Measurements from ENCODE around the gene TSNAX.

The TSNAX gene

GRCh38 chr1:231600458-231600976 lies 72.0 kb downstream of the TSNAX start:
- in situ Hi-C loops (cut with HindIII; ENCODE audit: low sequenced_read_pairs): no loop called here

- in situ Hi-C loops (cut with HindIII; ENCODE audit: low sequenced_read_pairs): no loop called here
Observed at GRCh38 chr1:231601824-231602672, 73.6 kb downstream of the TSNAX start.

DNA sequence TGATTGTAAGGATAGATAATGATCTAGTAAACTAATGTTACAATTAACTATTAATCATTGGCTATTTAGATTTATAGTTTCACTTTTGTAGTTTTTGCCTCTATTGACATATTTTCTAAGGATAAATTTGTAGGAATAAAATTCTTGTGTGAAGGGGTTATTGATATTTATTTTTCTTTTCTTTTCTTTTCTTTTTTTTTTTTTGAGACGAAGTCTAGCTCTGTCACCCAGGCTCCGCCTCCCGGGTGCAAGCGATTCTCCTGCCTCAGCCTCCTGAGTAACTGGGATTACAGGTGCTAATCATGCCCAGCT lies 74.2 kb downstream of the TSNAX start:
- in situ Hi-C loops (cut with HindIII; ENCODE audit: low sequenced_read_pairs): no loop called here

DNA sequence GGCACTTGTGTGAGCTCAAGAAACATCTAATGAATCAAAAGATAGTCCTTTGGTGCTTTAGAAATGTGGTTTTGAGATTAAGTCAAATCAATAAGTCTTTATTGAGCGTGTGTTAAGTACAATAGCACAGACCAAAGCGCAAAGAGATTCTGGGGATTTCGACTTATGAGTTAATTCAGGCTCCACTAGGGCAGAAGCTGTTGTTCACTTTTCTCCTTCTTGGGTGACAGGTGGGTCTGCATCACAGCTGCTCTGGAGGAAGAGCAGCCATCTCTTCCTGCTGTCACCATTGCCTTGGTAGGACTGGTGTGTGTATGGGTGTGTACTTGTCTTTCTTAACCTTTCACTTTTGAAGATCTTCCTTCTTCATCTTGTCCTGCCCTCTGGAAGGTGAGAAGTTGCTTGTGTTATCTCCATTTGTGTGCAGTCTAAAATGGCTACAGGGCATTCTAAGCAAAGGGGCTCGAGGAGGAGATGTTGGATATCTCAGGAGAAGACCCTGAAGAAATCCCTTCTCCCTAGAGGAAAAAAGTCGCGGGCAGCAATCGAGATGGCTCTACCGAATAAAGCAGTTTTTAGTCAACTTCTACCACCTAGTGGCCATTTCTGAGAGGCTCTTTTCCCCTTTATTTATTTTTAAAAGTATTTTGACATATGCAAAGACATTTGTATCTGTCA lies 75.3 kb downstream of the TSNAX start:
- in situ Hi-C loops (cut with HindIII; ENCODE audit: low sequenced_read_pairs): no loop called here

- in situ Hi-C loops (cut with HindIII; ENCODE audit: low sequenced_read_pairs): no loop called here
Observed at GRCh38 chr1:231604276-231604621, 75.8 kb downstream of the TSNAX start.

DNA sequence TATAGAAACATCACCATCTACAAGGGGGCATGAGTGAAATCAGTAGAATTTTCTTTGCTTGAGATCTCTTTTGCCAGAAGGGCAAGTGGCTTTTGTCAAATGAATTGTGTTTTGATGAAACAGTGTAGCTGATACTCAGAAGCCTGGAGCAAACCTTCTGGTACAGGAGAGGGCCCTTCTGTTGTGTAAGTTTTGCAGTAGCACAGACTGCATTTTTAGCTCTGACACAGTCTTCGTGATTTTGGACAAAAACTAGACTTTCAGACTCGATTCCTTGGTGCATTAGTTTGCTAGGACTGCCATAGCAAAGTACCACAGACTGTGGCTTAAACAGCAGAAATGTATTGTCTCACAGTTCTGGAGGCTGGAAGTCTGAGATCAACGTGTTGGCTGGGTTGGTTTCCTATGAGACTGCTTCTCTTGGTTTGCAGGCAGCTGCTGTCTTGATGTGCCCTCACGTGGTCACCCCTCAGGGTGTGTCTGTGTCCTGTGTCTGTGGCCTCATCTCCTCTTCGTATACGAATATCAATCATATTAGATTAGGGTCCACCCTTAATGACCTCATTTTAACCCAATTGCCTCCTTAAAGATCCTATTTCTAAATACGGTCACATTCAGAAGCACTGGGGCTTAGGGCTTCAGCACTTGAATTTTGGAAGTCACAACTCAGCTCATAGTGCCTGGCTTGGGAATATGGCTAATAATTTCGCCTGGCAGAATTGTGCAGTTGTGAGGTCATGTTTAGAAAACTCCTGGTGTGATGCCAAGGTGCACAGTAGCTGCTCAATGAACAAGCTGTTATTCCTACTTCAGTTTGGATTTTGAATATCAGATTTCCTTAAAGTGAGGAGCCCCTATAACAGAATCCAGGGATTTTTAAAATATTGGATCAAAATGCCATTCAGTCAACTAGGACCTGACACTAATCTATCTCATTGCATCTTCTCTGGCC lies 77.0 kb downstream of the TSNAX start:
- in situ Hi-C loops (cut with HindIII; ENCODE audit: low sequenced_read_pairs): no loop called here

- in situ Hi-C loops (cut with HindIII; ENCODE audit: low sequenced_read_pairs): no loop called here
Observed at GRCh38 chr1:231606712-231607111, 78.2 kb downstream of the TSNAX start.

- in situ Hi-C loops (cut with HindIII; ENCODE audit: low sequenced_read_pairs): no loop called here
Observed at GRCh38 chr1:231610388-231610787, 81.9 kb downstream of the TSNAX start.

DNA sequence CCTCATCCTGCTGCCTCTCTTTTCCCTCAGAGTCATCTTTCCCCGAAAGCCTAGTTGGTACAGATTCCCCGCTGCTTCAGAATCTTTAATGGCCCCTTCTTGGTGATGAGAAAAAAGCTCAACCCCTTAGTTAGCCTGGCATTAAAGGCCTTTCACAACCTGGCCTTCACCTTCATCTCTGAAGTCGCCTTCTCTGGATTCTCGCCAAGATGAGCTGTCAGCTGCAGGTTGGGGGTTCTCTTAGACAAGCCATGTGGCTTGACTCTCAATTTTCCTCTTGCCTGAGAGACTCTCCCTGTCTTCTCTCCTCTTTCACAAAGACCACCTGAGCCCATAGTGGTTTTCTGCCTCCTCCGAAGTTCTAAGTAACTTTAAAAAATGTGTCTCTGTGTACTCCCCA lies 82.6 kb downstream of the TSNAX start:
- in situ Hi-C loops (cut with HindIII; ENCODE audit: low sequenced_read_pairs): no loop called here

GRCh38 chr1:231611851-231612250 lies 83.4 kb downstream of the TSNAX start:
- in situ Hi-C loops (cut with HindIII; ENCODE audit: low sequenced_read_pairs): no loop called here

- in situ Hi-C loops (cut with HindIII; ENCODE audit: low sequenced_read_pairs): no loop called here
Observed at GRCh38 chr1:231612393-231613089, 84.1 kb downstream of the TSNAX start.

GRCh38 chr1:231613419-231614349 lies 85.2 kb downstream of the TSNAX start:
- in situ Hi-C loops (cut with HindIII; ENCODE audit: low sequenced_read_pairs): no loop called here
